ENCODE results near the gene ARHGEF4.

GRCh38 chr2:131011486-131011885, 174.8 kb downstream of the ARHGEF4 start:
- TF ChIP-seq EZH2 (IDR thresholded peaks at IDR 0.05) (no peak), POLR2AphosphoS5 (IDR thresholded peaks at IDR 0.05; ENCODE audit: borderline replicate concordance, low read depth, low read length) (no peak)

Data from SK-N-MC (cell line).